AG04450 (cell line): ENCODE data around the gene SGMS1. TPM values are rescaled to one million over a fixed set of nuclear protein-coding genes. Genes with fewer than 3 reads are reported as not detected.

ENCODE experiments used
- CTCF ChIA-PET: fragments of 300-600, 350-600 bp; formaldehyde crosslinking; extraction: SDS; loops from one replicate; lab custom pipeline; 2022; ENCODE audit warnings: antibody characterized with exemption, inconsistent platforms; lab: Charles Lee
- POLR2A ChIA-PET: fragments of 350-600 bp; formaldehyde crosslinking; extraction: SDS; loops from one replicate; lab custom pipeline; 2021; ENCODE audit warnings: antibody characterized with exemption, inconsistent platforms; lab: Yijun Ruan, JAX
- DNase-seq: peaks from one replicate; pipeline ENCODE4 v3.0.0-alpha.2; 2011; ENCODE audit warnings: low read depth, low spot score
- H3K27ac ChIP-seq: one replicate; pipeline ENCODE4 v1.5.1; 2012; ENCODE audit warnings: low read depth, low read length, control low read depth
- H3K27me3 ChIP-seq: one replicate; pipeline ENCODE4 v1.6.0; 2012; ENCODE audit warnings: low read length; ENCODE audit not compliant: control insufficient read depth, insufficient read depth
- H3K4me3 ChIP-seq: 2 replicates; pipeline ENCODE4 v1.5.1; 2011; ENCODE audit warnings: mild to moderate bottlenecking, low read depth, low read length, control low read depth
- H3K9me3 ChIP-seq: 2 replicates; pipeline ENCODE4 v1.5.1; 2012; ENCODE audit warnings: low read length; ENCODE audit not compliant: control insufficient read depth, insufficient read depth
- polyA plus RNA-seq: library from polyadenylated mRNA; depleted of rRNA; stranded (reverse); fragments of >200 nt; gene quantifications from 2 replicates; pipeline ENCODE4 v1.2.3, GENCODE V29; 2011
- TF ChIP-seq, protein P1 (sequence below): IDR thresholded peaks from 2 replicates; pipeline ENCODE4 v1.5.1; 2011; ENCODE audit warnings: low read depth, low read length, control low read depth, inconsistent platforms

The SGMS1 gene
- polyA plus RNA-seq, 1 experiment = 17.7 TPM

DNA sequence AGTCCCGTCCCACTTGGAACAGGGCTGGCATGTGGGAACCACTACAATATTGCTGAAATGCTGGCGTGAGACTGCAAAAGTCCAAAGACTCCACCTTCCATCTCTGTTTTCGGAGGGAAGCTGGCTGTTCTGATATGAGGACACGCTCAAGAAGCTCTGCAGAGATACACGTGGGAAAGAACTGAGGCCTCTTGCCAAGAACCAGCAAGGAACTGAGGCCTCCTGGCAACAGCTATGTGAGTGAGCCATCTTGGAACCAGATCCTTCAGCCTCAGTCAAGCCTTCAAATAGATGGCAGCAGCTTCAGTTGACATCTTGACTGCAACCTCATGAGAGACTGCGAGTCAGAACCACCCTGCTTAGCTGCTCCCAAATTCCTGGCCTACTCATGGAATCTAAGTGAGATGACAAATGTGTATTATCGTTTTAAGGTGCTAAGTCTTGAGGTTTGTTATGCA, 30.8 kb downstream of the SGMS1 start:
- H3K4me3 ChIP-seq = no peak overlapping the region
- ChIA-PET CTCF (interaction anchor here (0.5 kb wide), 1 partner anchor 403 kb away, joined by 5 read pairs; no protein-coding TSS in a partner anchor), POLR2A (interaction anchor here (1.3 kb wide), 1 partner anchor 29 kb away, joined by 4 read pairs; no protein-coding TSS in a partner anchor)
- no peaks in the 10 kb centered on the region for H3K27me3 ChIP-seq
- TF ChIP-seq, protein P1, sequence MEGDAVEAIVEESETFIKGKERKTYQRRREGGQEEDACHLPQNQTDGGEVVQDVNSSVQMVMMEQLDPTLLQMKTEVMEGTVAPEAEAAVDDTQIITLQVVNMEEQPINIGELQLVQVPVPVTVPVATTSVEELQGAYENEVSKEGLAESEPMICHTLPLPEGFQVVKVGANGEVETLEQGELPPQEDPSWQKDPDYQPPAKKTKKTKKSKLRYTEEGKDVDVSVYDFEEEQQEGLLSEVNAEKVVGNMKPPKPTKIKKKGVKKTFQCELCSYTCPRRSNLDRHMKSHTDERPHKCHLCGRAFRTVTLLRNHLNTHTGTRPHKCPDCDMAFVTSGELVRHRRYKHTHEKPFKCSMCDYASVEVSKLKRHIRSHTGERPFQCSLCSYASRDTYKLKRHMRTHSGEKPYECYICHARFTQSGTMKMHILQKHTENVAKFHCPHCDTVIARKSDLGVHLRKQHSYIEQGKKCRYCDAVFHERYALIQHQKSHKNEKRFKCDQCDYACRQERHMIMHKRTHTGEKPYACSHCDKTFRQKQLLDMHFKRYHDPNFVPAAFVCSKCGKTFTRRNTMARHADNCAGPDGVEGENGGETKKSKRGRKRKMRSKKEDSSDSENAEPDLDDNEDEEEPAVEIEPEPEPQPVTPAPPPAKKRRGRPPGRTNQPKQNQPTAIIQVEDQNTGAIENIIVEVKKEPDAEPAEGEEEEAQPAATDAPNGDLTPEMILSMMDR = no peak
- no peak overlapping the region for H3K27ac ChIP-seq
- DNase-seq = no peak
- no peaks in the 10 kb centered on the region for H3K9me3 ChIP-seq

DNA sequence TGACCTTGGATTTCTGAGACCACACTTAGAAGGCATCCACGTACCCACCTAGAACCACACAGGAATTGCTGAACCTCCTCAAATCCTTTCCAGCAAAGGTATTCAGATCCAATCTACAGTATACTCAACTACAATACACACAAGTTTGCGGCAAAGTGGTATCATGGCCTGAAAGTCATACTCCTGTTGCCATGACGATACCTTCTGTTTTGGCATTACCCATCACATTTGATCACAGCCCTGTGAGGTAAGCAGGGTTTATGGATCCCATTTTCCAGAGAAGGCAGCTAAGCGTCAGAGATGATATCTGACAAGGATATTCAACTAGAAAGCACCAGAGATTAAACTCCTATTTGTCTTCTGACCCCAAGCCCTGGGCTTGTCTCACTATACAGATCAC, 32.8 kb downstream of the SGMS1 start:
- Histone ChIP-seq H3K27ac (no peak overlapping the region), H3K4me3 (no peak overlapping the region), H3K9me3 (no peaks in the 10 kb centered on the region), H3K27me3 (no peaks in the 10 kb centered on the region)
- no peak for DNase-seq
- POLR2A ChIA-PET = no interaction called here
- CTCF ChIA-PET = no interaction called here
- TF ChIP-seq, protein P1 = no peak

GRCh38 chr10:50586740-50587088, 37.0 kb downstream of the SGMS1 start:
- H3K27me3 ChIP-seq = no peaks in the 10 kb centered on the region
- H3K4me3 ChIP-seq = no peak overlapping the region
- CTCF ChIA-PET = no interaction called here
- H3K9me3 ChIP-seq = no peaks in the 10 kb centered on the region
- DNase-seq = no peak
- H3K27ac ChIP-seq = no peak overlapping the region
- POLR2A ChIA-PET = no interaction called here
- TF ChIP-seq, protein P1 = no peak

GRCh38 chr10:50585921-50586739, 37.6 kb downstream of the SGMS1 start:
- ChIA-PET POLR2A (no interaction called here), CTCF (interaction anchor here (1.4 kb wide), 1 partner anchor 10 kb away, joined by 6 read pairs; no protein-coding TSS in a partner anchor)
- DNase-seq = no peak
- TF ChIP-seq, protein P1 = no peak
- H3K9me3 ChIP-seq = no peaks in the 10 kb centered on the region
- H3K4me3 ChIP-seq = no peak overlapping the region
- no peaks in the 10 kb centered on the region for H3K27me3 ChIP-seq
- no peak overlapping the region for H3K27ac ChIP-seq
